ENCODE results near the gene DLK2.

The DLK2 gene

GRCh38 chr6:43451939-43452338 lies 3.4 kb downstream of the DLK2 start:
- Histone ChIP-seq H3K27ac (ENCODE audit: low read depth, low read length, poor library complexity, severe bottlenecking) (no peak overlapping the region), H3K9me3 (ENCODE audit: low read length) (no peaks in the 10 kb centered on the region), H3K4me3 (ENCODE audit: low read depth, low read length, poor library complexity, severe bottlenecking) (no peak overlapping the region), H3K79me2 (ENCODE audit: insufficient read depth, low read length) (no peaks in the 10 kb centered on the region), H4K20me1 (ENCODE audit: insufficient read depth, low read length) (no peaks in the 10 kb centered on the region), H3K36me3 (ENCODE audit: insufficient read depth, low read length) (peaks cover 50% of the 10 kb centered on the region), H3K9ac (ENCODE audit: low read length) (no peak overlapping the region), H3K27me3 (ENCODE audit: insufficient read depth, low read length) (no peaks in the 10 kb centered on the region), H3F3A (ENCODE audit: insufficient read depth, low read length) (no peaks in the 10 kb centered on the region), H2AFZ (ENCODE audit: low read length) (no peak overlapping the region), H3K4me1 (ENCODE audit: insufficient read depth, low read length, severe bottlenecking) (peaks cover 14% of the 10 kb centered on the region), H3K4me2 (ENCODE audit: low read length) (no peak overlapping the region), H3K9me2 (ENCODE audit: low read depth, low read length) (no peaks in the 10 kb centered on the region)
- TF ChIP-seq, protein P1, sequence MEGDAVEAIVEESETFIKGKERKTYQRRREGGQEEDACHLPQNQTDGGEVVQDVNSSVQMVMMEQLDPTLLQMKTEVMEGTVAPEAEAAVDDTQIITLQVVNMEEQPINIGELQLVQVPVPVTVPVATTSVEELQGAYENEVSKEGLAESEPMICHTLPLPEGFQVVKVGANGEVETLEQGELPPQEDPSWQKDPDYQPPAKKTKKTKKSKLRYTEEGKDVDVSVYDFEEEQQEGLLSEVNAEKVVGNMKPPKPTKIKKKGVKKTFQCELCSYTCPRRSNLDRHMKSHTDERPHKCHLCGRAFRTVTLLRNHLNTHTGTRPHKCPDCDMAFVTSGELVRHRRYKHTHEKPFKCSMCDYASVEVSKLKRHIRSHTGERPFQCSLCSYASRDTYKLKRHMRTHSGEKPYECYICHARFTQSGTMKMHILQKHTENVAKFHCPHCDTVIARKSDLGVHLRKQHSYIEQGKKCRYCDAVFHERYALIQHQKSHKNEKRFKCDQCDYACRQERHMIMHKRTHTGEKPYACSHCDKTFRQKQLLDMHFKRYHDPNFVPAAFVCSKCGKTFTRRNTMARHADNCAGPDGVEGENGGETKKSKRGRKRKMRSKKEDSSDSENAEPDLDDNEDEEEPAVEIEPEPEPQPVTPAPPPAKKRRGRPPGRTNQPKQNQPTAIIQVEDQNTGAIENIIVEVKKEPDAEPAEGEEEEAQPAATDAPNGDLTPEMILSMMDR (IDR thresholded peaks at IDR 0.05; ENCODE audit: low read length) = no peak
- TF ChIP-seq EZH2 (IDR thresholded peaks at IDR 0.05; ENCODE audit: borderline replicate concordance, low read length) = no peak

- TF ChIP-seq, protein P1 (IDR thresholded peaks at IDR 0.05; ENCODE audit: low read length) = no peak
- TF ChIP-seq EZH2 (IDR thresholded peaks at IDR 0.05; ENCODE audit: borderline replicate concordance, low read length) = no peak
- no peak overlapping the region for H3K27ac ChIP-seq (ENCODE audit: low read depth, low read length, poor library complexity, severe bottlenecking)
- no peak overlapping the region for H2AFZ ChIP-seq (ENCODE audit: low read length)
- no peaks in the 10 kb centered on the region for H3K27me3 ChIP-seq (ENCODE audit: insufficient read depth, low read length)
- no peak overlapping the region for H3K4me2 ChIP-seq (ENCODE audit: low read length)
- no peaks in the 10 kb centered on the region for H3K9me3 ChIP-seq (ENCODE audit: low read length)
- peaks cover 52% of the 10 kb centered on the region for H3K36me3 ChIP-seq (ENCODE audit: insufficient read depth, low read length)
- no peaks in the 10 kb centered on the region for H3K9me2 ChIP-seq (ENCODE audit: low read depth, low read length)
- H3F3A ChIP-seq (ENCODE audit: insufficient read depth, low read length) = no peaks in the 10 kb centered on the region
- peaks cover 14% of the 10 kb centered on the region for H3K4me1 ChIP-seq (ENCODE audit: insufficient read depth, low read length, severe bottlenecking)
- H3K79me2 ChIP-seq (ENCODE audit: insufficient read depth, low read length) = no peaks in the 10 kb centered on the region
- no peak overlapping the region for H3K4me3 ChIP-seq (ENCODE audit: low read depth, low read length, poor library complexity, severe bottlenecking)
- no peaks in the 10 kb centered on the region for H4K20me1 ChIP-seq (ENCODE audit: insufficient read depth, low read length)
- H3K9ac ChIP-seq (ENCODE audit: low read length) = no peak overlapping the region
Measured at GRCh38 chr6:43451348-43451747, 4.0 kb downstream of the DLK2 start.

- H3K27me3 ChIP-seq (ENCODE audit: insufficient read depth, low read length) = no peaks in the 10 kb centered on the region
- TF ChIP-seq, protein P1 (IDR thresholded peaks at IDR 0.05; ENCODE audit: low read length) = no peak
- TF ChIP-seq EZH2 (IDR thresholded peaks at IDR 0.05; ENCODE audit: borderline replicate concordance, low read length) = no peak
- H3F3A ChIP-seq (ENCODE audit: insufficient read depth, low read length) = no peaks in the 10 kb centered on the region
- no peaks in the 10 kb centered on the region for H3K9me2 ChIP-seq (ENCODE audit: low read depth, low read length)
- H3K4me3 ChIP-seq (ENCODE audit: low read depth, low read length, poor library complexity, severe bottlenecking) = no peak overlapping the region
- H3K27ac ChIP-seq (ENCODE audit: low read depth, low read length, poor library complexity, severe bottlenecking) = no peak overlapping the region
- H3K4me1 ChIP-seq (ENCODE audit: insufficient read depth, low read length, severe bottlenecking) = peaks cover 10% of the 10 kb centered on the region
- no peak overlapping the region for H2AFZ ChIP-seq (ENCODE audit: low read length)
- H3K9ac ChIP-seq (ENCODE audit: low read length) = no peak overlapping the region
- peaks cover 59% of the 10 kb centered on the region for H3K36me3 ChIP-seq (ENCODE audit: insufficient read depth, low read length)
- H3K79me2 ChIP-seq (ENCODE audit: insufficient read depth, low read length) = no peaks in the 10 kb centered on the region
- H3K9me3 ChIP-seq (ENCODE audit: low read length) = no peaks in the 10 kb centered on the region
- no peak overlapping the region for H3K4me2 ChIP-seq (ENCODE audit: low read length)
- no peaks in the 10 kb centered on the region for H4K20me1 ChIP-seq (ENCODE audit: insufficient read depth, low read length)
Measured at GRCh38 chr6:43450699-43451131, 4.6 kb downstream of the DLK2 start.
